Fibroblast of lung (primary cell): ENCODE results near the gene ARHGEF7. TPM values are rescaled to one million over a fixed set of nuclear protein-coding genes. Genes with fewer than 3 reads are reported as not detected.

Experiments used
- DNase-seq, 2 donors: peaks; one replicate each; pipeline versions ENCODE4 v3.0.0 to v3.0.0-alpha.2; 2010; ENCODE audit warnings: low read depth in 2 of 2
- H2AFZ ChIP-seq: 2 replicates; pipeline ENCODE4 v1.5.1; 2012; ENCODE audit warnings: low read length, control low read depth, inconsistent platforms
- H3K27ac ChIP-seq: 2 replicates; pipeline ENCODE4 v1.5.1; 2011; ENCODE audit warnings: low read length, control low read depth; ENCODE audit not compliant: insufficient read depth
- H3K27me3 ChIP-seq: 2 replicates; pipeline ENCODE4 v1.5.1; 2011; ENCODE audit warnings: mild to moderate bottlenecking, low read length; ENCODE audit not compliant: control insufficient read depth, insufficient read depth
- H3K36me3 ChIP-seq: 2 replicates; pipeline ENCODE4 v1.5.1; 2011; ENCODE audit warnings: low read length; ENCODE audit not compliant: control insufficient read depth, insufficient read depth
- H3K4me1 ChIP-seq: 2 replicates; pipeline ENCODE4 v1.5.1; 2011; ENCODE audit warnings: low read length; ENCODE audit not compliant: control insufficient read depth, insufficient read depth; ENCODE audit errors: extremely low read depth
- H3K4me2 ChIP-seq: 2 replicates; pipeline ENCODE4 v1.5.1; 2011; ENCODE audit warnings: low read length, control low read depth; ENCODE audit not compliant: insufficient read depth; ENCODE audit errors: extremely low read depth
- H3K4me3 ChIP-seq, 4 experiments: fragments of 200-600 bp in 1 of 4; sonication (generic) in 1 of 4; replicated peaks in 1 of 4; 2 replicates each; pipeline ENCODE4 v1.5.1; 2011 to 2016; ENCODE audit warnings: low read length in 4 of 4, low read depth in 3 of 4, mild to moderate bottlenecking in 3 of 4, control low read depth in 2 of 4, inconsistent platforms in 1 of 4, mixed read lengths in 1 of 4; ENCODE audit not compliant: insufficient read depth in 1 of 4; ENCODE audit errors: control extremely low read depth in 1 of 4
- H3K79me2 ChIP-seq: 2 replicates; pipeline ENCODE4 v1.5.1; 2012; ENCODE audit warnings: mild to moderate bottlenecking, low read length, inconsistent platforms; ENCODE audit not compliant: control insufficient read depth, insufficient read depth
- H3K9ac ChIP-seq: 2 replicates; pipeline ENCODE4 v1.5.1; 2011; ENCODE audit warnings: mild to moderate bottlenecking, low read length, control low read depth; ENCODE audit not compliant: insufficient read depth
- H3K9me3 ChIP-seq: 2 replicates; pipeline ENCODE4 v1.5.1; 2012; ENCODE audit warnings: low read depth, low read length; ENCODE audit not compliant: control insufficient read depth, insufficient read depth
- H4K20me1 ChIP-seq: 2 replicates; pipeline ENCODE4 v1.5.1; 2011; ENCODE audit warnings: low read length; ENCODE audit not compliant: control insufficient read depth, insufficient read depth; ENCODE audit errors: extremely low read depth
- EZH2 ChIP-seq: IDR thresholded peaks from 2 replicates; pipeline ENCODE4 v1.5.1; 2012; ENCODE audit warnings: low read length, control low read depth, mild to moderate bottlenecking; ENCODE audit errors: missing control alignments
- polyA plus RNA-seq, 2 donors: library from polyadenylated mRNA; depleted of rRNA in 1 of 2; stranded (reverse) in 1 of 2; unstranded in 1 of 2; fragments of >200 nt; gene quantifications; 2 replicates each; pipeline ENCODE4 v1.2.1, GENCODE V29; 2011 to 2012; ENCODE audit warnings: missing spikeins in 1 of 2
- total RNA-seq: library from RNA; depleted of rRNA; stranded (reverse); fragments of >200 nt; gene quantifications from 2 replicates; pipeline ENCODE4 v1.2.1, GENCODE V29; 2014
- TF ChIP-seq, protein P1 (sequence below), 2 donors: IDR thresholded peaks in 1 of 2; conservative IDR thresholded peaks in 1 of 2; 1 replicate in 1 of 2; 2 replicates in 1 of 2; pipeline ENCODE4 v1.5.1; 2011 to 2012; ENCODE audit warnings: low read length in 2 of 2, control low read depth in 1 of 2, inconsistent platforms in 1 of 2, low read depth in 1 of 2, mild to moderate bottlenecking in 1 of 2

Gene ARHGEF7
- total and polyA plus RNA-seq, 2 donors (not counting 1 experiment from before 2014, with no cell fraction given) = 29.1 to 42.8 TPM

DNA sequence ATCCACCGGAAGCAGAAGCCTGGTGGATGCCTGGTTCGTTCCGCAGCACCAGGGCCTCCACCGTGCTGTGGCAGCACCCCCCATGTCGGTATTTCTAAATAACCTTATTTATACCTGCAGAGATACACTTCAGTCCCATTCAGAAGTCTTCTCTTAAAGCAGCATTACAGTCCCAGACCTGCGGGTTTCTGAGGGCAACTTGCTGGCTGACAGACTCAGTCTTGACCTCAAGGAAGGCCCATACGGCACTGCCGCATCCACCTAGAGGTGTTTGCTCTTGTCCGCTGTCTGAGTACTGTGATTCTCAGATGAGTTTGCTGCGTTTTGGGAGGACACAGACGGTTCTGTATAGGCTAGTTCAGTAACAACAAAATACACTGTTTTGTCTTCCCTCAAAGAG is 188.4 kb downstream of the ARHGEF7 start:
- TF ChIP-seq EZH2 = no peak
- TF ChIP-seq, protein P1, sequence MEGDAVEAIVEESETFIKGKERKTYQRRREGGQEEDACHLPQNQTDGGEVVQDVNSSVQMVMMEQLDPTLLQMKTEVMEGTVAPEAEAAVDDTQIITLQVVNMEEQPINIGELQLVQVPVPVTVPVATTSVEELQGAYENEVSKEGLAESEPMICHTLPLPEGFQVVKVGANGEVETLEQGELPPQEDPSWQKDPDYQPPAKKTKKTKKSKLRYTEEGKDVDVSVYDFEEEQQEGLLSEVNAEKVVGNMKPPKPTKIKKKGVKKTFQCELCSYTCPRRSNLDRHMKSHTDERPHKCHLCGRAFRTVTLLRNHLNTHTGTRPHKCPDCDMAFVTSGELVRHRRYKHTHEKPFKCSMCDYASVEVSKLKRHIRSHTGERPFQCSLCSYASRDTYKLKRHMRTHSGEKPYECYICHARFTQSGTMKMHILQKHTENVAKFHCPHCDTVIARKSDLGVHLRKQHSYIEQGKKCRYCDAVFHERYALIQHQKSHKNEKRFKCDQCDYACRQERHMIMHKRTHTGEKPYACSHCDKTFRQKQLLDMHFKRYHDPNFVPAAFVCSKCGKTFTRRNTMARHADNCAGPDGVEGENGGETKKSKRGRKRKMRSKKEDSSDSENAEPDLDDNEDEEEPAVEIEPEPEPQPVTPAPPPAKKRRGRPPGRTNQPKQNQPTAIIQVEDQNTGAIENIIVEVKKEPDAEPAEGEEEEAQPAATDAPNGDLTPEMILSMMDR (conservative IDR thresholded peaks at IDR 0.05 in 1 of 2, IDR thresholded peaks at IDR 0.05 in 1 of 2; ENCODE audit: low read depth in 1 of 2, low read length in 2 of 2) = no peak
- no peak overlapping the region for H3K9ac ChIP-seq
- H3K4me3 ChIP-seq = no peak overlapping the region
- no peaks in the 10 kb centered on the region for H3K4me1 ChIP-seq
- no peaks in the 10 kb centered on the region for H4K20me1 ChIP-seq
- no peaks in the 10 kb centered on the region for H3K79me2 ChIP-seq
- DNase-seq = no peak
- H3K4me2 ChIP-seq = no peak overlapping the region
- no peak overlapping the region for H3K27ac ChIP-seq
- H2AFZ ChIP-seq = no peak overlapping the region
- H3K9me3 ChIP-seq = no peaks in the 10 kb centered on the region
- H3K27me3 ChIP-seq = no peaks in the 10 kb centered on the region
- H3K36me3 ChIP-seq = peaks cover 14% of the 10 kb centered on the region

DNA sequence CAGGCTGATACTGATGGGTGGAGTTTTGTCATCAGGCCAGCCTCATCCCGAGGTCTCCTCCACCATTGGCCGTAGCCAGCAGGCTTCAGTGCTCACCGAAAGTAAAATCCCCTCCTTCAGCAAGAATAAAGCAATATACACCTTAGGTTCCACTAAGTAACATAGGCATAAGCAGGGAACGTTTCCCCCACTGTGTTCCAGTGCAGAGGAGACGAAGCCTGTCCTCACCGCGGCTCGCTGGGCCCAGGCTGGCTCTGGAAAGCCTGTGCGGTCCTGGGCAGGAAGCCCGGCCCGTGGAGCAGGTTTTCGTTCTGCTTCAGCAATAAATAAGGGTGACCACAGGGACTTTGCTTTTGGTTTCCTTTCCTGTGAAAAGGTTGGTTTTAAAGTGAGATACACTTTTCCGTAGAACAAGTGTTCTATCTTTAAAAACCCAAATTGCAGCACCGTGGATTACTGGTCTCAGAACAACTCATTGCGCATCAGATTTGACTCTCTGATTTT is 189.0 kb downstream of the ARHGEF7 start:
- H3K36me3 ChIP-seq = peaks cover 14% of the 10 kb centered on the region

DNA sequence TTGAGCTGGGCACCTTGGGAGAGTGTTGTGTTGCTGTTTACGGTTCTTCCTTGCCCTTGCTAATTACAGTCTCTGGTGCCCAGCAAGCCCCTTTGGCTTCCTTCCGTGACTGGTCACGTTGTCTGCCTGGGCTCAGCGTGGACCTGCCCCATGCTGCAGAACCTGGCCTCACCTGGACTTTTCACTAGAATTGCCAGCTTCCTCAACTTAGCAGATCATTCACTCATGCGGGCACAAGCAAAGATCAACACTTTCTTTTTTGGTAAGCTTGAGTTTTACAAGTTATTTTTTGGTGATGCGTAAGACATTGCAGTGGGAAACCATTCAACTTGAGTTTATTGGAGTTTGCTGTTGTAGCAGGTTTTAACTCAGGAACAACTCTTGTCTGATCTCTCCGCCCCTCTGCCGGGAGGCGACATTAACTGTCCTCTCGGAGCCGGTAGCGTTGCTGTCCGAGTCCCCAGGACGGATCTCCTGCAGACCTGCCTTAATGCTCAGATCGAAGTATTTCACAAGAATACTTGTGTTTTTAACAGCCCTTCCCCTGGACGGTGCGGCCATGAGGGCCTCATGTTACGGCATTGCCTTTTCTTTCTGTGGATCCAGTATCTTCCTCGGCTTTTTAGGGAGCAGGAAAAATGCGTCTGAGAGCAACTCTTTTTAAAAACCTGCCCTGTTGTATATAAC is 189.6 kb downstream of the ARHGEF7 start:
- Histone ChIP-seq H3K4me1 (no peaks in the 10 kb centered on the region), H3K79me2 (no peaks in the 10 kb centered on the region), H3K4me2 (no peak overlapping the region), H2AFZ (no peak overlapping the region), H3K4me3 (no peak overlapping the region), H4K20me1 (no peaks in the 10 kb centered on the region), H3K36me3 (peaks cover 14% of the 10 kb centered on the region), H3K9ac (no peak overlapping the region), H3K9me3 (no peaks in the 10 kb centered on the region), H3K27me3 (no peaks in the 10 kb centered on the region), H3K27ac (no peak overlapping the region)
- TF ChIP-seq, protein P1 (conservative IDR thresholded peaks at IDR 0.05 in 1 of 2, IDR thresholded peaks at IDR 0.05 in 1 of 2; ENCODE audit: low read depth in 1 of 2, low read length in 2 of 2) = no peak
- TF ChIP-seq EZH2 = no peak
- DNase-seq = no peak

More for the DNA sequence above, 189.0 kb downstream of the ARHGEF7 start:
- Histone ChIP-seq H3K27me3 (no peaks in the 10 kb centered on the region), H3K9me3 (no peaks in the 10 kb centered on the region), H3K4me3 (no peak overlapping the region), H3K4me2 (no peak overlapping the region), H3K79me2 (no peaks in the 10 kb centered on the region), H3K9ac (no peak overlapping the region), H2AFZ (no peak overlapping the region), H3K27ac (no peak overlapping the region), H4K20me1 (no peaks in the 10 kb centered on the region), H3K4me1 (no peaks in the 10 kb centered on the region)
- TF ChIP-seq, protein P1 (conservative IDR thresholded peaks at IDR 0.05 in 1 of 2, IDR thresholded peaks at IDR 0.05 in 1 of 2; ENCODE audit: low read depth in 1 of 2, low read length in 2 of 2) = no peak
- no peak for TF ChIP-seq EZH2
- no peak for DNase-seq
